T1000 (cell line): ENCODE results near the gene RAB6A.
"Not testable (repeated sequence)": the region's sequence is repeated elsewhere in the genome, so short reads cannot be mapped to it uniquely, and the experiment has no call there.

ENCODE experiments used
- DNase-seq: peaks from one replicate; lab custom pipeline; 2025; ENCODE audit warnings: mixed read lengths; lab: John Stamatoyannopoulos, UW

RAB6A gene

DNA sequence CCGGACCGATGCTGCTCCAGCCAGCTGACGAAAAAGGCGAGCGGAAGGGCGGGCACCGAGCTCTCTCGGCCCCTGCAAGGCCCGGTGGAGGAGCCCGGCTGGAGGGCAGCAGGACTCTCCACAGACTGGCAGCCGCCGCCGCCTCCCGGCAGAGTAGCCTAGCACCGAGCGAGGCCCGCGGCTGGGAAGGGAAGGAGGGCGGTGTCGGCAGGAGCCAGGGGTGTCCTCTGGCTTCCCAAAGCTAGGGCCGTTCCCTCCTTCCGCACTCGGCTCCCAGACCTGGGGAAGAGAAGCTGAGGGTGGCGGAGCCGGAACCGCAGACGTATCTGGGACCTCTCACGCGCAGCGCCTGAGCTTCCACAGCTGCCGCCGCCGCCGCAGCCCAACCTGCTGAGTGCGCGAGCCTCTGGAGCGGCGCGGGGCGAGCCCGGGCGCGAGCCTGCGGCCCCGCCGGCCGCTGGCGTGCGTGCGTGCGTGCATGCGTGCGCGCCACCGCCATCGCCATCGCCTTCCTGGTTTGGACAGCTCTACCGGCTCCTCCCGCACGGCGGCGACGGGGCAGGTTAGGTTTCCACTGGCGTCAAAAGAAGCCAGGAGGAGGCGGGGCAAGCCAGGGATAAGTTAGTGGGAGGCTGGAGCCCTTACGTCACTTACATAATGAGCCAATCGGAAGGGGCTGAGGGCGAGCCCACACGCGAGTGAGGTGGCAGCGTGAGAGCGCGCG is at the start of gene RAB6A:
TSS of gene RAB6A (minus strand) at position 396 of the 724 bp plus-strand sequence. CDS start 439 bp downstream, outside the sequence.
- peak; percentile 99 for DNase-seq

DNA sequence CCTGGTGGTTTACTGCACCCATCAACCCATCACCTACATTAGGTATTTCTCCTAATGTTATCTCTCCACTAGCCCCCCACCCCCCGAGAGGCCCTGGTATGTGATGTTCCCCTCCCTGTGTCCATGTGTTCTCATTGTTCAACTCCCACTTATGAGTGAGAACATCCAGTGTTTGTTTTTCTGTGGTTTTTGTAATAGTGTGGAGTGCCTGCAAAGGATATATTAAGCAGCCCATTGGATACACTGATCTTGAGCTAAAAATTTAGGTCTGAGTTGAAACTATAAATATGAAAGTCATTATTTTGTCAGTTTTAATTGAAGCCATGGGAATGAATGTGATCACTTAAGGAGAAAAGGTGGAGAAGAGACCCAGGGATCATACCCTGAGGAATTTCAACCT is 49.8 kb upstream of the RAB6A start:
- no peak for DNase-seq

DNA sequence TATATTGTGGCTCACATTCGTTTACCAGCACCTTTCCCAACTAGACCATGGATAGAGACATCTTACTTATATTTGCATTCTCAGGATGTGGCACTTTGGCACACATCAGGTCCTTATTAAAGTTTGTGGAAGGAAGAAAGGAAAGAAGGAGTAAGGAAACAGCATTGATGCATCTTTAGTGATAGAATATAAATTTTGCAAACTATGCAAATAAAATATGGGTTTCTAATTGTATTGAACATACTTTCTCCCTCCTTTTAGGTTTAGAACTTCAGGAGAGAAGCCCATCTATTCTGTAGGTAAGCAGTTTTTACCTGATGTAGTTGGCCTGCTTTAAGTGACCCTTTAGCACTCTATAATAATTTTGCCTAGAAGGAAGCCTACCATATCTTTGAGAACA is 47.2 kb upstream of the RAB6A start:
- no peak for DNase-seq

GRCh38 chr11:73804712-73805111 is 43.8 kb upstream of the RAB6A start:
- DNase-seq: no peak

DNA sequence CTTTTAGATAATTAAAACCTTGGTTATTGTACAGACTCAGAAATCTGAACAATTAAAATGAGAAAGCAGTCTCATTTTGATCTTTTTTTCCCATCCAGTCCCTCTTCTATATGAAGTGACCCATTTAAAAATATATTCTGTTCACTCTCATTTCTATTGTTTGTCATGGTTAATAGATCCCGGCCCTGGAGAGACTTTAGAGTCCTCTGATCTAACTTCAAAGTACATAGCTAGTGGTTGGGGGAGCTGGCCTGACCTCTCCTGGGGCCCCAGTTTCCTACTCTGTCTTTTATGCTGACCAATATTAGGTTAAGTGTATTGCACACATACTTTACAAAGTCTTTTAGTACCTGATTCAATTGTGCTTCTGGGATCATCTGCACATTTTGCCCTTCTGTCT is 40.3 kb upstream of the RAB6A start:
- DNase-seq: no peak

GRCh38 chr11:73800276-73800806 is 39.5 kb upstream of the RAB6A start:
- no peak for DNase-seq

DNA sequence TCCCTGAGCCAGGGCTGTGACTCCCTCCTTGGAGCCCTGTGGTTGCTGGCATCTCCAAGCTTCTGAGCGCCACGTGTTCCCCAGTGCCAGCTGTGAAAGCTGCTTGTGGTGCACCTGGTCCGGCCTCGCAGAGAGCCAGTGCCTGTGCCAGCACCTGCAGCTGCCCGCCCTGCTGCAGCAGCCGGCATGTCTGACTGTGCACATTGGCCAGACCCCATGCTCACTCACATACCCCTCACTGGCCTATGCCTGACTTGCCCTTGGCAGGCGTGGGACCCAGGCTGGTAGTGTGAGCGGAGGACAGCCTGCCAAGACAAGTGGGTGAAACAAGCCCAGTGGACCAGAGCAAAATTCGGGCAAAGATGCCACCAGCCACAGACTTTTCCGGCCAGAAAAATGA is 36.6 kb upstream of the RAB6A start:
- DNase-seq: no peak

DNA sequence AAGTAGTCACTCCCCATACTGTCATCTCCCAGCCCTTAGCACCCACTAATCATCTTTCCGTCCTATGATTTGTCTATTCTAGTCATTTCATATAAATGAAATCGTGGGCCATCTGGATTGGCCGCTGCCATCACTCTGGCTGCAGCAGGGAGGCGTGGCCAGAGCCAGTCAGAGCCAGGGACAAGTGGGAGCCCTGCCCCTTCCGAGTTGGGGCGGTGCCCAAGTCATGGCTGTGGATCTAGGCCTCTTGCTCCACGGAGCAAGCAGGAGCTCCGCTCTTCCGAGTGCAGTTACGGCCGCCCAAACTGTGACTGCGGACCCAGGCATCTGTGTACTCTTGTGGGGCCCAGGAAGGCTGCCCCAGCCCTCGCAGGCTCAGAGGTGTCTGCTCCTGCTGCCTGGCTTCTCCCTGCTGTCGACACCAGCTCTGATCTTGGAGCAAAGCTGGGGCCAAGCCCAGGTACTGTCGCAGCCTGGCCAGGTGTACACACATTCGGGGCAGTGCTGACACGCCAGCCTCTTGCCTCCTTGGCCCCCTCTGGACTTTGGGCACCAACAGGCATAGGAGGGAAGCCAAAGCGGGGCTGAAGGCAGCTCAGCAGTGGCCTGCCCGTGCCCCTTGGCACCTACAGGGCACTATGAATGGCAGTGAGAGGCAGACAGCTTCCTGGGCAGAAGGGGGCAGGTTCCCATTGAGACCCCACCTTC is 35.2 kb upstream of the RAB6A start:
- DNase-seq: no peak

- no peak for DNase-seq
Measured at GRCh38 chr11:73792584-73792983, 31.7 kb upstream of the RAB6A start.

DNA sequence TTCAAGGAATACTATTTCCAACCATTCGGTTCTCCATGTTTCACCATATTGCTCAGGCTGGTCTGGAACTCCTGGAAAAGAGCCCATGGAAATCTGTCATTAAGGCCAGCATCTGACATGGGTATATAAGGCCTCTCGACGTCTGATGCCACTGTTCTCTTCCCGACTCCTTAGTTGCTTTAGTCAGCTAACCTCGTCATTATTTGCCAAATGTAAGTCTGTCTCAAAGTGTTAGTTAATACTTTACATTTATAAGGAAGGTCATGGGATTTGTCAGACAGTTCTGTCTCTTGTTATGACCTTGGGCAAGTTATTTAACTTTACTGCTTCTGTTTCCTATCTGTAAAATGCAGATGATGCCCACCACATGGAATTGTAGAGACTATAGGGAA is 28.4 kb upstream of the RAB6A start:
- no peak for DNase-seq

- DNase-seq: peak; percentile 91
Measured at GRCh38 chr11:73787643-73788558, 27.0 kb upstream of the RAB6A start, which contains the start of gene MRPL48. Gene MRPL48 (plus strand): TSS chr11:73787874. CDS start chr11:73787972, 98 bp downstream.

DNA sequence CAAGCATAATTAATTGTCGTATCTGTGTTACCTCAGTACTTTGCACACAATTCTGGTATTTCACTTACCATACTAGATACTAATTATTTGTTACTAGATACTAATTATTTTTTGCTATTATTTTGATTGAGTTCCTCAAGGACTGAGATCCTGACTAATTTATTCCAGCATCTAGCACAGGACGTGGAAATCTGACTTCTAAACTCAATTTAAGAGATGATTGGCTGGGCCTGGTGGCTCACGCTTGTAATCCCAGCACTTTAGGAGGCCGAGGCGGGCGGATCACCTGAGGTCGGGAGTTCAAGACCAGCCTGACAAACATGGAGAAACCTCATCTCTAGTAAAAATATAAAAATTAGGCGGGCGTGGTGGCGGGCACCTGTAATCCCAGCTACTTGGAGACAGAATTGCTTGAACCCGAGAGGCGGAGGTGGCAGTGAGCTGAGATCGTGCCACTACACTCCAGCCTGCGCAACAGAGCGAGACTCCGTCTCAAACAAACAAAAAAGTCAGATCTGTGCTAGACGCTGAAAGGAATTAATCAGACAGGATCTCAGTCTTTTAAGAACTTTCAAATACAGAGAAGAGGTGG is 26.3 kb upstream of the RAB6A start:
- DNase-seq: no peak

DNA sequence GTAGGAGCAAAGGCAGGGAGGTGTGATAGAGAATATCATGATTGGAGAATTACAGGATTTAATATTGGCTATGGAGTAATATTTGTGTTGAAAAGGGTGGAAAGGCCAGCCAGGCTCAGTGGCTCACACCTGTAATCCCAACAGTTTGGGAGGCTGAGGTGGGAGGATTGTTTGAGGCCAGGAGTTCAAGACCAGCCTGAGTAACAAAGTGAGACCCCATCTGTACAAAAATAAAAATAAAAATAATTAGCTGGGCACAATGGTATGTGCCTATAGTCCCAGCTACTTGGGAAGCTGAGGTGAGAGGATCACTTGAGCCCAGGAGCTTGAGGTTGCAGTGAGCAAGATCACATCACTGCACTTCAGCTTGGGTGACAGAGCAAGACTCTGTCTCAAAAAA is 24.6 kb upstream of the RAB6A start:
- not testable (repeated sequence) for DNase-seq

DNA sequence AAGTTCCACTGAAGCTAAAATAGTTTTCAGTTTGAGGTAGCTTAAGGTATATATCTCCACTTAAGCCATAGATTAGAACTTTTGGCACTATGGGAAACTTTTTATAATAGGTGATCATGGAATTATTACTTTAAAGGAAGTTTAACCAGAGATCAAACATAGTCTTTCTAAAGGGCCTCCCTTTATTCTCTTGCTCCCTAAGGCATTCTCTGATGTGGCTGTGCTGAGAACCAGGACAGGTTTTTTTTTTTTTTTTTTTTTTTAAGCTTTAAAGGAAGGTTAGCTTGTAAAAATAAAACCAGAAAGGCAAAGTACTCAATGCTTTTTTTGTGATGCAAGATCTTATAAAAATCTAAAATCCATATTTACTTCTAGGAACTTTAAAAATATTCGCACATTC is 23.9 kb upstream of the RAB6A start:
- DNase-seq: no peak

GRCh38 chr11:73784080-73784634 is 23.3 kb upstream of the RAB6A start:
- no peak for DNase-seq

DNA sequence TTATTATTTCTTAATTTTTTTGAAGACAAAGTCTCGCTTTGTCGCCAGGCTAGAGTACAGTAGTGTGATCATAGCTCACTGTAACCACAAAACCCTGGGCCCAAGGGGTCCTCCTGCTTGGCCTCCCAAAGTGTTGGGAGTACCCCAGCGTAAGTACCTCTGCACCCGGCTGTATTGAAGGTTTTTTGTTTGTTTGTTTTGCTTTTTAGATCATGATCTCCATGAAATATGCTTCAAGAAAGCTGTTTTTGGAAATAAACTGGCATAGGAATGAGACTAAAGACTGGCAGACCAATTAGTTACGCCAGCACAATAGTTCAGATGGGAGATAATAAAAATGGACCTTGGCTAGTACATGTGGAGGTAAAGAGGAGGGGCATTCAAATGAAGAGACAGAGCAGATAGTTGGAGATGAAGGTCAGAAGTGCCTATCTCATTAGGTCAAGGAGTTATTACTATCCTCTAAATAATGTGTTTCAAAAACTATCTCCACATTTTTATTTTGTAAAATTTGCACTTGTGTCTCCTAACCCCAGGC is 22.7 kb upstream of the RAB6A start:
- no peak for DNase-seq

GRCh38 chr11:73781303-73781702 is 20.4 kb upstream of the RAB6A start:
- no peak for DNase-seq

DNA sequence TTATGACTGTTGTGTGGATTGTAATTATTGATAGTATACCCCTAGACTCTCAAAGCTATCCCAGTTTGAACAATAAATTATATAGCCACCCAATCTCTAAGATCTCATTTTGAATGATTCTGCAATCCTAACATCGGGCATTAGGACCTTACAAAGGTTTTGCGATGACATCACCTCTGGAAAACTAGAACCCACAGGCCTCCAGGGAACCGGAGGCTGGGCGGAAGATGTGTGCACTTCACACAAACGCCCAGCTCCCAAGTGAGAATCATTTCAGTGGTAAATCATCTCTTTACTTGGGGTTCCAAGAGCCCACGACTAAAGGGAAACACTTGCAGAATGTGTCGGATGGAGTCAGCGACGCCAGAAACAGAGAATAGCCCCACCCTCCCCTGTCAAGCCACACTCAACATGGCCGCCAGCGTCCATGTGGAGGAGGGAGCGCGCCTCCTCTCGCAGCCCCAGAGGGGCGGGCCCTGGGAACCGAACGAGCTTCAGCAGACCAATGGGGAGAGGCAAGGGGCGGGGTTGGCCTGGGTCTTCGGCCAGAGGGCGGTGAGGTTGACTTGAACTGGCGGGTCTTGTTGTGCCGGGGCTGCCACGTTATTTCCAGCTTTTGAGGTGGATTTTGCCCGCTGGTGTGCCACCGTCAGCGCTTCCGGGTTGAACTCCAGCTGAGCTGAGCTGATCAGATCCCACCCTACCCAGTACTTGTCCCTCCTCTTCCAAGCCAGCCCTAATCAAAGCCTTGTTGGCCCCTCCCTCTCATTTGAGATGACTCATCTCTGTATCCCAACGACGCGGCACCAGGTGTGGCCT is 18.4 kb upstream of the RAB6A start:
- DNase-seq: peak; percentile 98

- not testable (repeated sequence) for DNase-seq
Measured at GRCh38 chr11:73770811-73771210, 9.9 kb upstream of the RAB6A start.

GRCh38 chr11:73766763-73767162 is 5.9 kb upstream of the RAB6A start:
- DNase-seq: no peak
